Heart right ventricle (tissue), 16 donors: ENCODE measurements around the gene SNRNP25. TPM values are rescaled to one million over a fixed set of nuclear protein-coding genes. Genes with fewer than 3 reads are reported as not detected.

Experiments used
- ATAC-seq, 8 donors: fragments of 200-7000 bp; cut with Tn5 transposase; one replicate each; pipeline ENCODE4 v1.9.1; 2020; ENCODE audit warnings: mild to moderate bottlenecking in 8 of 8, moderate library complexity in 8 of 8, moderate number of reproducible peaks in 1 of 8
- DNase-seq, 2 donors: peaks; one replicate each; pipeline ENCODE4 v3.0.0-alpha.2; 2020
- H3K27ac ChIP-seq, 10 donors: fragments of 200-600 bp; sonication (generic) in 2 of 10; one replicate each; pipeline versions ENCODE4 v1.5.0 to v1.8.0; 2020 to 2022; ENCODE audit warnings: mild to moderate bottlenecking in 3 of 10
- H3K27me3 ChIP-seq, 7 donors: fragments of 200-600 bp; one replicate each; pipeline ENCODE4 v1.8.0; 2021 to 2022; ENCODE audit warnings: mild to moderate bottlenecking in 2 of 7
- H3K36me3 ChIP-seq, 9 donors: fragments of 200-600 bp; sonication (generic) in 1 of 9; one replicate each; pipeline versions ENCODE4 v1.5.0 to v1.8.0; 2020 to 2022; ENCODE audit warnings: mild to moderate bottlenecking in 2 of 9
- H3K4me1 ChIP-seq, 9 donors: fragments of 200-600 bp; sonication (generic) in 1 of 9; one replicate each; pipeline versions ENCODE4 v1.5.0 to v1.8.0; 2020 to 2022; ENCODE audit warnings: mild to moderate bottlenecking in 4 of 9
- H3K4me3 ChIP-seq, 10 donors: fragments of 200-600 bp; sonication (generic) in 2 of 10; one replicate each; pipeline versions ENCODE4 v1.5.0 to v1.8.0; 2020 to 2022; ENCODE audit warnings: mild to moderate bottlenecking in 7 of 10, moderate library complexity in 2 of 10
- H3K9me3 ChIP-seq, 11 donors: fragments of 200-600 bp in 10 of 11; sonication (generic) in 2 of 11; one replicate each; pipeline versions ENCODE4 v1.5.0 to v1.8.0; 2013 to 2022; ENCODE audit warnings: mild to moderate bottlenecking in 2 of 11, control low read depth in 1 of 11, moderate library complexity in 1 of 11
- CTCF ChIP-seq, 9 donors: fragments of 200-600 bp; sonication (generic) in 2 of 9; IDR thresholded peaks; one replicate each; pipeline versions ENCODE4 v1.5.0 to v1.8.0; 2021 to 2022; ENCODE audit warnings: antibody characterized with exemption in 9 of 9, mild to moderate bottlenecking in 5 of 9, moderate library complexity in 1 of 9
- WGBS, 2 donors: extraction: QIAGEN DNeasy Blood & Tissue Kit; methylation state at CpG; one replicate each; pipeline ENCODE4 v1.1.7; 2013; ENCODE audit warnings: inconsistent platforms in 1 of 2; 5-methylcytosine and 5-hydroxymethylcytosine counted together
- intact Hi-C, 10 donors: fragments of 100-400 bp; cut with DNase I; formaldehyde crosslinking; loops; one replicate each; pipeline versions ENCODE4 v1.11.1 to v1.14.2; 2022
- polyA plus RNA-seq, 2 donors: library from polyadenylated mRNA; stranded (reverse); fragments of 200-250 nt; gene quantifications; one replicate each; pipeline ENCODE4 v1.2.3, GENCODE V29; 2013
- total RNA-seq, 10 donors: library from RNA; stranded (reverse); fragmentation: NEBNext Ultra II Directional in 3 of 10; extraction: Animal tissue kit (Norgen Biotek cat#: 25700) in 3 of 10; gene quantifications; one replicate each; pipeline versions ENCODE4 v1.2.1 to v1.2.4, GENCODE V29; 2021 to 2023
- donor health status: Arrhythmogenic right ventricular cardiomyopathy.
- donor health status: ischemic (EF 13 %, LVEDD 7.1; RV severe dilation, severe dysfunction).
- donor health status: healthy with polysubstance abuse.
- donor health status: DM: no; HTN: yes; CAD: no.
- donor health status: DM: no; HTN: no; CAD: no.
- donor health status: ischemic (EF 25% LVEDD 6.9; RV normal size, moderate dysfunction).
- donor health status: ischemic (EF 25% LVEDD 5.7; RV mildly dilated, moderate dysfunction).
- donor health status: healthy.
- donor health status: DM: yes; HTN: yes; CAD: no.
- donor health status: Ischemic cardiomyopathy.
- donor health status: ischemic (EF 35%, LVEDD 5.7; RV mildly dilated, moderate dysfunction).
- donor health status: nonischemic (EF 11% LVEDD 7.7; RV severe dilation, severe dysfunction).
- donor health status: DM: yes; HTN: yes; CAD: no.
- donor health status: PGD.
- donor health status: ischemic (EF 29% LVEDD 5.4; RV normal size, mild dysfunction).
- donor health status: nonischemic (EF 23%, LVEDD 6.1; RV moderate dilation, normal function).

Gene SNRNP25
- total and polyA plus RNA-seq, 12 donors: 45.6 to 109 (median 64.5) TPM

- 76 to 82% methylated on average over 9 of the region's 9 CpGs for WGBS, 2 donors
- ATAC-seq (no peak), DNase-seq (no peak)
- Histone ChIP-seq H3K27me3 (no peaks in the 10 kb centered on the region), H3K4me3 (no peak overlapping the region), H3K9me3 (no peaks in the 10 kb centered on the region), H3K27ac (peak overlapping the region in 6 of 10 donors; percentile 44 to 79 (median 63)), H3K36me3 (peaks cover 0 to 73% (median 30%) of the 10 kb centered on the region in 9 donors), H3K4me1 (peaks cover 16 to 36% (median 30%) of the 10 kb centered on the region in 9 donors)
- intact Hi-C loops: no loop called here
- no peak for TF ChIP-seq CTCF (IDR thresholded peaks at IDR 0.05)
Measured at GRCh38 chr16:85865-86264, 32.2 kb downstream of the SNRNP25 start.

DNA sequence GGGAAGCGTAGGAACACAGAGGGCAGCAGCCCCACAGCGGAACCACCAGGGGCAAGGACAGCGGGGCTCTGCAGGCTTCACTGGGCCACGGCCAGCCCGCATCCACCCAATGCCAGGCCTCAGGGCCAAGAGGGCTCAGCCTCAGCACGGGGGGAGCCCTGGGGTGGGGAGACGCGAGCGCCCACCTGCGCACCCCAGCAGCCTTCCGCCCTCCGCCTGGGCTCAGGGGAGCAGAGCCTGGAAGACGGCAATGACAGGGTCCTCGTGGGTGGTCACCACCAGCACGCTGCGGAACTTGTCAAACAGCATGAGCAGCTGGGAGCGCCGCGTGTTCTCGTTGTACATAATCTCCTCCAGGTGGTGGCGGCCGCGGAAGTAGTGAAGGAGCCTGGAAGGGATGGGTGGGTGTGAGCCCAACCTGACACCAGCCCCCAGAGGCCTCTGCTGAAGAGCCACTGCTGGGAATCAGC lies 32.9 kb downstream of the SNRNP25 start:
- 91% methylated on average over 23 of the region's 23 CpGs for WGBS, 2 donors
- Histone ChIP-seq H3K27ac (peak overlapping the region in 1 of 10 donors; percentile 44), H3K4me1 (peaks cover 16 to 42% (median 32%) of the 10 kb centered on the region in 9 donors), H3K9me3 (no peaks in the 10 kb centered on the region), H3K27me3 (no peaks in the 10 kb centered on the region), H3K36me3 (peaks cover 0 to 72% (median 30%) of the 10 kb centered on the region in 9 donors), H3K4me3 (no peak overlapping the region)
- DNase-seq: no peak
- no peak for TF ChIP-seq CTCF (IDR thresholded peaks at IDR 0.05)
- ATAC-seq: no peak
- intact Hi-C loops: no loop called here

DNA sequence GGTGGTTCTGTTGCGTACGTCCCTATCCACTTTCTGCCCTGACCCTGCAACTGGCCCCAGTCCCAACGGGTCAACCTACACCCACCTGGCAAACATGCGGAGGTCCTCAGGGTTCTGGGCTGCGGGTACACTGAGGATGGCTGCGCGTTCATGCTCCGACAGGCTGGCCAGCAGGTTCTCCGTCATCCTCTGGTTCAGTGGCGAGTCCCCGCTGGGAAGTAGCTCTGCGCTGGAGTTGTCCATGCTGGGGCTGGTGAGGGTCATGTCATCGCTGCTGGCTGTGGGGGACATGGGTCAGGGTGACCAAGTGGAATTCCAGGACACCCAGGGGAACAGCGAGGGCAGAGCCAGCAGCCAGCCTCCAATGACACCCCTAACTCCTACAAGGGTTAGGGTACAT lies 35.0 kb downstream of the SNRNP25 start:
- no peak for TF ChIP-seq CTCF (IDR thresholded peaks at IDR 0.05)
- Histone ChIP-seq H3K4me1 (peaks cover 19 to 46% (median 35%) of the 10 kb centered on the region in 9 donors), H3K4me3 (no peak overlapping the region), H3K27me3 (no peaks in the 10 kb centered on the region), H3K9me3 (no peaks in the 10 kb centered on the region), H3K36me3 (peaks cover 0 to 74% (median 30%) of the 10 kb centered on the region in 9 donors), H3K27ac (no peak overlapping the region)
- intact Hi-C loops: no loop called here
- WGBS, 2 donors: 94 to 97% methylated on average over 14 of the region's 14 CpGs
- no peak for DNase-seq
- no peak for ATAC-seq

- WGBS, 2 donors: 95% methylated on average over 30 of the region's 30 CpGs
- ATAC-seq: no peak
- H3K36me3 ChIP-seq: peaks cover 0 to 80% (median 30%) of the 10 kb centered on the region in 9 donors
- intact Hi-C loops: no loop called here
- no peak overlapping the region for H3K4me3 ChIP-seq
- DNase-seq: no peak
- H3K27me3 ChIP-seq: no peaks in the 10 kb centered on the region
- H3K9me3 ChIP-seq: no peaks in the 10 kb centered on the region
- H3K4me1 ChIP-seq: peaks cover 10 to 36% (median 24%) of the 10 kb centered on the region in 9 donors
- H3K27ac ChIP-seq: no peak overlapping the region
- TF ChIP-seq CTCF (IDR thresholded peaks at IDR 0.05): no peak
Measured at GRCh38 chr16:89391-90302, 36.0 kb downstream of the SNRNP25 start.
